Erythroblast (primary cell): ENCODE measurements around the gene BMERB1.

Experiments
- DNase-seq, 2 experiments: peaks; one replicate each; lab custom pipeline; 2025; lab: John Stamatoyannopoulos, UW
- GATA1 ChIP-seq: IDR thresholded peaks from 2 replicates; pipeline ENCODE4 v1.6.1; 2011; ENCODE audit warnings: low read depth, mild to moderate bottlenecking, control low read depth, low read length, moderate library complexity
- POLR2A ChIP-seq: IDR thresholded peaks from 2 replicates; pipeline ENCODE4 v1.6.1; 2011; ENCODE audit warnings: mild to moderate bottlenecking, low read length

The BMERB1 gene

DNA sequence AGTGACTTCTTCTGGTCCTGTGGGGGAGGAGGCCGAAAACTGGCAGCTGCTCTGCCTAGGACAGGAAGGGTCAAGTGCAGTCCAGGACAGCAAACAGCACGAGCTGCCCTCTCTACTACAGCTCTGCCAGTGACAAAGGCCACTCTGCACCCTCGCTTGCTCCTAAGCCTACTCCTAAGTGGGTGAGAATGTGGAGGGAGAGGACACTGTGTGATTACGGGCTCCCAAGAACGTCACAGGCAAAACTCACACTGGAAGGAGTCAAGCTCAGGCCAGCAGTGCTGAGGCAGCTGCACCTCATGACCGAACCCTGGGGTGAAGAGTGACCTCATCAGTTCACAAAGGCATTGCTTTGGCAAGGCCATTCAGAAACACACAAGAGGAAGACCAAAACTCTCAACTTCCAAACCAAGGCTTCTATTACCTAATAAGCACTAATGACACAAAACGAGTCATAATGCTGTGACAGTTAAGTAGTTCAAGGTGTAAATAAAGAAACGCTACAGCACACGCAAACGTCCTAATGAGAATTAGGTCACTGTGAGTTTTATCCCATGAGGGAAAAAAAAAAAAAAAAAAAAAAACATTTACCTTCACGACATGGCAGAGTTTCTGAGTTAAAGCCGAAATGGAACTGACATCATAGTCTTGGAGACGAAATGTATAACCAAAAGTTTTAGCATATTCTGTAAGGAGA lies 173.5 kb downstream of the BMERB1 start:
- DNase-seq: no peak
- TF ChIP-seq GATA1: no peak
- no peak for TF ChIP-seq POLR2A

- no peak for DNase-seq
- no peak for TF ChIP-seq GATA1
- no peak for TF ChIP-seq POLR2A
Measured at GRCh38 chr16:15608398-15609285, 174.3 kb downstream of the BMERB1 start.

DNA sequence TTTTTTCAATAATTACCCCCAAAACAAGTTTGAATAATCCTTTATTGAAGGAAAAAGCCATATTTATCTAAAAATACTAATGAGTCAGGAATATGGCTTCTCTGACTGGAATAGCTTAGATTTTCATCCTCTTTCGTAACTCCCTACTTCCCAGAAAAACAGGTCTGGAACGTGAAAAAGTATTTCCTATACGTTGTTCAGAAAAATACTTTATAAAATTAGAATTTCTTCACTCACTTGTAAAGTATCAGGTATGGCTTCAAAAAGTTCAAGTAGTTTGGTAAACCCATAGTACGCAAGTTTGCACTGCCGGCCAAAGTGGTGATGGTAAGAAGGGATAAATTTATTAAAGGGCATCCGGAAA lies 174.9 kb downstream of the BMERB1 start:
- no peak for DNase-seq
- TF ChIP-seq POLR2A (no peak), GATA1 (no peak)

- DNase-seq: no peak
- no peak for TF ChIP-seq POLR2A
- TF ChIP-seq GATA1: no peak
Measured at GRCh38 chr16:15610369-15610871, 176.0 kb downstream of the BMERB1 start.

- no peak for TF ChIP-seq POLR2A
- no peak for TF ChIP-seq GATA1
- DNase-seq: no peak
Measured at GRCh38 chr16:15611610-15612009, 177.2 kb downstream of the BMERB1 start.

- DNase-seq: no peak
- TF ChIP-seq GATA1: no peak
- TF ChIP-seq POLR2A: no peak
Measured at GRCh38 chr16:15613676-15614075, 179.3 kb downstream of the BMERB1 start.

- DNase-seq: no peak
- no peak for TF ChIP-seq GATA1
- TF ChIP-seq POLR2A: no peak
Measured at GRCh38 chr16:15616012-15616411, 181.6 kb downstream of the BMERB1 start.

DNA sequence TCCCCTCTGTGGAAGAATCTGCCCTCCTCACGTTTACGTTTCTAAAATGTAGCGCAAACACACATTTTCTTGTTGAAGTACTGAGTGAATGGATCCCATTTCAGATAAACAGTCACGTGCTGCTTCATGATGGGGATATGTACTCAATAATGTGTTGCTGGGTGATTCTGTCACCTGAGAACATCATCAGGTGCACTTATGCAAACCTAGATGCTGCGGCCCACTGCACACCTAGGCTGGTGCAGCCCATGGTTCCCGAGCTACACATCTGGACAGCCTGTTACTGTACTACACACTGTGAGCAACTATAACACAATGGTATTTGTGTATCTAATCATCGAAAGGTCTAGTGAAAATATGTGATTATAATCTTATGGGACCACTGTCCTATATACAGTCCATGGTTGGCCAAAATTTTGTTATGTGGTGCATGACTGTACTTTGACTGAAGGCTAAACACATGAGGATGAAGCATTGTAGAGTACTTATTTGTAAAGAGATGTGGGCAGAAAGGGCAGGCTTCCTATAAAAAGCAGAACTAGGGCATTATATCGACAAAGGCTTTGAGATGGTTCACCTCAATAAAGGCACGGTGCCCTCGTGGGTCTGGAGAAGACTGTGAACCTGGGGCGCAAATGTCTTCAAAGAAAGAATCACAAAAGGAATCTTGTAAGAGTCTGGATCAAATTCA lies 182.2 kb downstream of the BMERB1 start:
- no peak for TF ChIP-seq GATA1
- TF ChIP-seq POLR2A: no peak
- DNase-seq: no peak

- DNase-seq: no peak
- TF ChIP-seq POLR2A (no peak), GATA1 (no peak)
Measured at GRCh38 chr16:15617901-15618300, 183.5 kb downstream of the BMERB1 start.

GRCh38 chr16:15618392-15618791 lies 184.0 kb downstream of the BMERB1 start:
- DNase-seq: no peak

DNA sequence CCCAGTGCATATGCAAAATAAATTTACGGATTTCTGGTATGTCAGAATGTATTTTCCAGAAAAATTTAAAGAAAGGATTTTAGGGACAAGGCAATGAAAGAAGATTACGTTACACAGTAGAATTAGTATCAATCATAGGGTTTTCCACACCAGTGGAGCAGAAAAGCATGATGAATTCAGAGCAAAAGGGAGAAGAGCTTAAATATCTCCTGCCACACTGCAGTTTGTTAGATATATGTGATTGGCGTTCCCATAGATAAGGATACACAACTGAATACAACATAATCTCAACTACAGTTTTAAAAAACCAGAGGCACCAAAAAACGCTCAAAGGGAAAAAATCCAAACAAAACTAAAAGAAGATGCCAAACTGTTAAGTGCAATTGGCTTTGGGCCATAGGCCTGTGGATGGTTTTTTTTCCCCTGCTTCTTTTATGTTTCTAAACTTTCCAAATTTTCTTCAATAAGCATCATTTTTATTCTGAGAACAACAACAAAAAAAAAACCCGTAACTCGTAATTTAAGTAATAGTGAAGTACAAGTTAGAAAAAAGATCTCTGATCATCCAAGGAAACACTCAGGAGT lies 186.3 kb downstream of the BMERB1 start:
- no peak for DNase-seq
- TF ChIP-seq GATA1: no peak
- no peak for TF ChIP-seq POLR2A

More at GRCh38 chr16:15618392-15618791, 184.0 kb downstream of the BMERB1 start:
- TF ChIP-seq GATA1: no peak

DNA sequence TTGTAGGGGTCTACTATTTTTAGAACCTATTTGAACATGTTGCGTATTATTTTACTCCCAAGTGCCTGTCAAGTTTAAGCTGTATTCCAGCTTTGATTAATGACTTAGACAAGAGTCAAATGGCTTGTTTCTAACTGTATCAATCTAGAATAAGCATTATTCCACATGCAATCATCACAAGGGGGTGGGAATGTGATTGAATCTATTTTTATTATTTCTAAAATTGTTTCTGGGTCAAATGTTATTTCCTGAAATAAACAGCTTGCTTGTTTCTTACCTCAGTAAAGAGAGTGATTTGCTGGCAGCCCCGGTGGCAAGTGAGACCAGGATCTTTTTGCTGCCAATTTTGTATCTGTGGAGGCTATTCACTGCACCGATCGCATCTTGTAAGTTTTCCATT lies 187.1 kb downstream of the BMERB1 start:
- DNase-seq: no peak
- TF ChIP-seq GATA1: no peak
- no peak for TF ChIP-seq POLR2A

DNA sequence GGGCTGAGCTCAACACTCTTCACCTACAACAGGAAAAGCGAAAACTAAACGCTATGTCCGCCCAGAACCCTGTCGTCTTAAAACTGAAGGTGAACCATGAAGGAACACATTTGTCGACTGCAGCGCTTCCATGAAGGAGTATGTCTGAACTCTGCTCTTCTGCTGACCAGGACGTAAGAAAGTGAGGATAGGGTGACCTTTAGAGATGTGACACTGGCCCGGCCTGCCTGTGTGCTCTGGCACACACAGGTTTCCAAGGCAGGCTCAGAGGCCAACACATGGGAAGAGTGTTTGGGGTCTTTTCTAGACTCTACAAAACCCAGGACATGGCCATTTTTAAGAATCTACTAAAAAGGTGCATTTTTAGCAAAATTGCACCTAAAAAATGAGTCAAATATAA lies 187.5 kb downstream of the BMERB1 start:
- no peak for DNase-seq
- TF ChIP-seq POLR2A (no peak), GATA1 (no peak)

GRCh38 chr16:15631730-15632409 lies 197.5 kb downstream of the BMERB1 start:
- DNase-seq: no peak
- no peak for TF ChIP-seq GATA1
- TF ChIP-seq POLR2A: no peak
